ENCODE results near the gene GIMAP1.

DNA sequence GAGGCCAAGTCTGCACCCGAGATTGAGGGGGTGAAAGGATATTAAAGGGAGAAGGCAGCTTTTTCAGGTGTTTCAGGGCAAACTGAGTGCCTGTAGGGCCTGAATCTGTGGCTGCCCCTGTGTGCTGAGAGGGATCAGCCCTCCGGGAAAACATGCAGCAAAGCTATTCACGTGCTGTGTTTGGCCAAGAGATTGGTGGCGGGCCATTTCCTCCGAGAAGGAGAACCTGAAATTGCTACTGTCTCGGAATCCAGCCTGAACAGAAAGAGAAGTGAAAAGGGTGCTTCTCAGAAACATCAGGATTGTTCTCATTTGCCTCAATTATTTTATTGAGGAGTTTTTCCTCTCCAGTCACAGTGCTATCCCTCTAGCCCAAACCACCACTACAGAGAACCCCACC is 36.8 kb downstream of the GIMAP1 start:
- TF ChIP-seq, protein P1, sequence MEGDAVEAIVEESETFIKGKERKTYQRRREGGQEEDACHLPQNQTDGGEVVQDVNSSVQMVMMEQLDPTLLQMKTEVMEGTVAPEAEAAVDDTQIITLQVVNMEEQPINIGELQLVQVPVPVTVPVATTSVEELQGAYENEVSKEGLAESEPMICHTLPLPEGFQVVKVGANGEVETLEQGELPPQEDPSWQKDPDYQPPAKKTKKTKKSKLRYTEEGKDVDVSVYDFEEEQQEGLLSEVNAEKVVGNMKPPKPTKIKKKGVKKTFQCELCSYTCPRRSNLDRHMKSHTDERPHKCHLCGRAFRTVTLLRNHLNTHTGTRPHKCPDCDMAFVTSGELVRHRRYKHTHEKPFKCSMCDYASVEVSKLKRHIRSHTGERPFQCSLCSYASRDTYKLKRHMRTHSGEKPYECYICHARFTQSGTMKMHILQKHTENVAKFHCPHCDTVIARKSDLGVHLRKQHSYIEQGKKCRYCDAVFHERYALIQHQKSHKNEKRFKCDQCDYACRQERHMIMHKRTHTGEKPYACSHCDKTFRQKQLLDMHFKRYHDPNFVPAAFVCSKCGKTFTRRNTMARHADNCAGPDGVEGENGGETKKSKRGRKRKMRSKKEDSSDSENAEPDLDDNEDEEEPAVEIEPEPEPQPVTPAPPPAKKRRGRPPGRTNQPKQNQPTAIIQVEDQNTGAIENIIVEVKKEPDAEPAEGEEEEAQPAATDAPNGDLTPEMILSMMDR (optimal IDR thresholded peaks at IDR 0.05 in 1 of 3, IDR thresholded peaks at IDR 0.05 in 1 of 3, conservative IDR thresholded peaks at IDR 0.05 in 1 of 3; ENCODE audit: extremely low read depth in 1 of 3, insufficient read depth in 2 of 3, low read length in 3 of 3) = no peak
- no peak for TF ChIP-seq EZH2 (IDR thresholded peaks at IDR 0.05; ENCODE audit: low read length)

All from keratinocyte (primary cell).